Activated CD8-positive, alpha-beta memory T cell treated with anti-CD3 and anti-CD28 coated beads, Interleukin-2, amount 50 U/mL, for 1 hour (primary cell): Measurements from ENCODE around the gene RLIM.
"Not testable (repeated sequence)": the region's sequence is repeated elsewhere in the genome, so short reads cannot be mapped to it uniquely, and the experiment has no call there.

Experiments used
- DNase-seq: peaks from one replicate; pipeline ENCODE4 v3.0.0-alpha.2; 2020; ENCODE audit errors: extremely low read depth

RLIM gene, protein sequence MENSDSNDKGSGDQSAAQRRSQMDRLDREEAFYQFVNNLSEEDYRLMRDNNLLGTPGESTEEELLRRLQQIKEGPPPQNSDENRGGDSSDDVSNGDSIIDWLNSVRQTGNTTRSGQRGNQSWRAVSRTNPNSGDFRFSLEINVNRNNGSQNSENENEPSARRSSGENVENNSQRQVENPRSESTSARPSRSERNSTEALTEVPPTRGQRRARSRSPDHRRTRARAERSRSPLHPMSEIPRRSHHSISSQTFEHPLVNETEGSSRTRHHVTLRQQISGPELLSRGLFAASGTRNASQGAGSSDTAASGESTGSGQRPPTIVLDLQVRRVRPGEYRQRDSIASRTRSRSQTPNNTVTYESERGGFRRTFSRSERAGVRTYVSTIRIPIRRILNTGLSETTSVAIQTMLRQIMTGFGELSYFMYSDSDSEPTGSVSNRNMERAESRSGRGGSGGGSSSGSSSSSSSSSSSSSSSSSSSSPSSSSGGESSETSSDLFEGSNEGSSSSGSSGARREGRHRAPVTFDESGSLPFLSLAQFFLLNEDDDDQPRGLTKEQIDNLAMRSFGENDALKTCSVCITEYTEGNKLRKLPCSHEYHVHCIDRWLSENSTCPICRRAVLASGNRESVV

DNA sequence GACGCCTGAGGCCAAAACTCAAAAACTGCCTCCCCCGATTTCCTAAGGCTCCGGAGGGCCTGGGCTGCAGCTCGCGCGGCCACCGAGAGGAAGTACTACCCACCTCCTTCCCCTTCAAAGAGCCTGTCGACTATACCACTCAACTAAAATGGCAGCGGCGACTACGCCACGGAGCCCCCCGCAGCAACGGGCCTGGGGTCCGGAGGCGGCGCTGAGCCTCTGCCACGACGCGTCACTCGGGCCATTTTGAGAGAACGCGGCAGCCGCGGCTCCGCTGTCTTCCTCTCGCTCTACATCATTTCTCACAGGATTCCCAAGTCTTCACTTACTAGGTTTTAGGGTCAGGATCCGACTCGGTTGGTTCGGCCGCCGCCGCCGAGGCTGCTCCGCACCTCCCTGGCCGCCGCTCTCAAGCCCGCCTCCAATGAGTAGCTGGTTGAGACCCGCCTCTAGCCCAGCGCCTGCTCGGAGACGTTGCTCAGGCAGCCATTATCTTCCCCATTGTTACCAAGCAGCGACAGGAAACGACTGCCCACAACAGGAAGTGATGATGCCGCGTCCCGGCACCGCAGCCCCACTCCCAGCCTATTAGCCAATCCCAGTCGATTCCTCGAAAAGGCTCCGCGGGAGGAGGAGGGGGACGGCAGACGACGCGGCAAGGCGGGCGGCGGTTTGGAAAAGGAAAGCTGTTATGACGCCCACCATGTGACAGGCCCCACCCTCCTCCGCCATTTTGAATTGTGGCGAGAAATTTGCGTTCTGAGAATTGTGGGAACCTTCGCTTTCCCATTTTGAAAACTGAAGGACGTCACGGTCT, at the start of gene RLIM:
RLIM (minus strand) TSS at position 532 of the 817 bp plus-strand sequence. CDS start 18,647 bp downstream, outside the sequence.
- DNase-seq = peak; percentile 77

- DNase-seq = no peak
These were observed 41.8 kb upstream of the RLIM start for GRCh38 chrX:74656079-74656745.

DNA sequence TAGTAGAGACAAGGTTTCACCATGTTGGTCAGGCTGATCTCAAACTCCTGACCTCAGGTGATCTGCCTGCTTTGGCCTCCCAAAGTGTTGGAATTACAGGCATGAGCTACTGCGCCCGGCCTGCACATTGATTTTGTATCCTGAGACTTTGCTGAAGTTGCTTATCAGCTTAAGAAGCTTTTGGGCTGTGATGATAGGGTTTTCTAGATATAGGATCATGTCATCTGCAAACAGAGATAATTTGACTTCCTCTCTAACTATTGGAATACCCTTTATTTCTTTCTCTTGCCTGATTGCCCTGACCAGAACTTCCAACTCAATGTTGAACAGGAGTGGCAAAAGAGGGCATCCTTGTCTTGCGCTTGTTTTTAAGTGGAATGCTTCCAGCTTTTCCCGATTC, 40.5 kb upstream of the RLIM start:
- DNase-seq = not testable (repeated sequence)

DNA sequence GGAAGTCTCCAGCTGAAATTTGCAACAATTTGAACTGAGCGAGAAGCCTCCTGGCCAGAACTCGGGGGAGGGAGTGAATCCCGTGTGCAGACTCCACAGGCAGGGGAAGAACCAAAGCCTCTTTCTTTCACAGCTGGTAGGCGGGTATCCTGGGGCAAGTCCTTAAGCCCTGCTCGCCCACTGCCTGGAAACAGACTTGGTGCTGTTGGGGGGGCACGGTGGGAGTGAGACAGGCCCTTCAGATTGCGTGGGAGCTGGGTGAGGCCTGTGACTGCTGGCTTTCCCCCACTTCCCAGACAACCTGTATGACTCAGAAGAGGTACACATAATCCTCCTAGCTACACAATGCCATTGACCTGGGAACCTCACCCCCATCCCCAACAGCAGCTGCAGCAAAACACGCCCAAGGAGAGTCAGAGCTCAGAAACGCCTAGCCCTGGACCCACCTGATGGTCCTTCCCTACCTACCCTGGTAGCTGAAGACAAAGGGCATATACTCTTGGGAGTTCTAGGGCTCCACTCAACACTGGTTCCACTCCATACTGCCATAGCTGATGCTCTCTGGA, 22.4 kb upstream of the RLIM start:
- DNase-seq = no peak

GRCh38 chrX:74613370-74614092, 893 bp downstream of the RLIM start:
- no peak for DNase-seq

DNA sequence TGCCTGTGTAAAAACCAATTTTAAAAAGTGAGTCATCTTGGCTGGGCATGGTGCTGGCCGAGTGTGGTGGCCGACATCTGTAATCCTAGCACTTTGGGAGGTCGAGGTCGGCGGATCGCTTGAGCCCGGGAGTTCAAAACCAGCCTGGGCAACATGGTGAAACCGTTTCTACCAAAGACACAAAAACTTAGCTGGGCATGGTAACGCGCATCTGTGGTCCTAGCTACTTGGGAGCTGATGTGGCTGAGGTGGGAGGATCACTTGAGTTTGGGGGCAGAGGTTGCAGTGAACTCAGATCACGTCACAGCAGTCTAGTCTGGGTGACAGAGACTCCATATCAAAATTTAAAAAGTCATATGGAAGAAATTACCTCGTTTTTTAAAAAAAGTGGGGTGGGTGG, 7.6 kb downstream of the RLIM start:
- no peak for DNase-seq

GRCh38 chrX:74606342-74606741, 8.1 kb downstream of the RLIM start:
- DNase-seq = no peak

GRCh38 chrX:74603040-74603439, 11.4 kb downstream of the RLIM start:
- DNase-seq = no peak

- no peak for DNase-seq
These were observed 12.3 kb downstream of the RLIM start for GRCh38 chrX:74602142-74602541.

DNA sequence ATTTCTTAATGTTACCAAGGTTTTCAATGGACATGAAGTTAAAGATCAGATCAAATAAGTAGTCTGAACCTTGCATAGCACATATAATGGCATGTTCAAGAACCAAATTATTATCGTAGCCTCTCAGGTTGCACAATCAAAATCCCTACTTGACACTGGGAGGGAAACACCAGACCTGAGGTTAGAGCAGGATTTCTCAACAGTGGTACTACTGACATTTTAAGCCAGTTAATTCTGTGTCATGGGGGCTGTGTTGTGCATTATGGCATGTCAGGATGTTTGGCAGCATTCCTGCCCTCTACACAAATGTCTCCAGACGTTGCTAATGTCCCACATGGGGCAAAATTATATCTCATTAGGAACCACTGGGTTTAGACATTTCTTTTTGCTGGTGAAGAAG, 20.8 kb downstream of the RLIM start:
- DNase-seq = no peak

DNA sequence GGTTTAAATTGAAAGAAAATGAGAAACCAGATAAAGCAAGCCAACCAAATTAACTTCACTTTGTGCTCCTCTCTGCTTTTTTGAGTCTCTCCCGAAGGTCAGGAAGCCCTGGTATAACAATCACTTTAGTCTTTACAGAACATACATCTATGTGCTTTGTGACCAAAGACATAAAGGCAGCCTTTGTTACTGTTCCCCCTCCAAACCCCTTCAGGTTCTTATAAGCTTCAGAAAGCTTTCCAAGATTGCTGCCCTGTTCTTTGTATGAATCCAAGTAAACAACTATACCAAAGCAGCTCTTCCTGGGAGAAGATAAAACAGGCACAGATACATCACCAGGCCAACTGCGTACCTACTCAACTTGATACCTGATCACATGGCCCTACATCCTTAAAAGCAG, 28.7 kb downstream of the RLIM start:
- DNase-seq = no peak

DNA sequence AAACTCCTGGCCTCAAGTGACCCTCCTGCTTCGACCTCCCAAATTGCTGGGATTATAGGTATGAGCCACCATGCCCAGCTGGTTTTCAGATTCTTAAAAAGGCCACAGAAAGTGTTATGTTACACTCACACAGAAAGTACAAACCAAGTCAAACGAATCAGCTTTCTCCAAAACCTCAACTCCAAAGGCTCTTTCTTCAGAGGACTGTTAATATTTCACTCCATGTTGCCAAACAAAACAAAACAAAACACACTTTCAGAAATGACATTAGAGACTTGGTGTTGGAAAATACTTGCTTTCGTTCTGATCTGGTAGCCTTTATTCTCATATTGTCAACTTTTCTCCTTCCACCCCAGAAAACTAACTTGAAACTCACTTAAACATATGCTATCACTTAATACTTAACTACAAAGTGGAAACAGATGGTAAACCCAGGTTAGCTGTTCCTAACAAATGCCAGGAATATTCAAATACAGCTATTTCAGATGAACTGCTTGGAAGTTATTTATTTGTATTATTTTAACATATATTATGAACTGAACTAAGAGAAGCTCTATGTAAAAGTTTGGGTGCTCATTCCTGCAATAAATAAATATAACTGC, 34.7 kb downstream of the RLIM start:
- no peak for DNase-seq

DNA sequence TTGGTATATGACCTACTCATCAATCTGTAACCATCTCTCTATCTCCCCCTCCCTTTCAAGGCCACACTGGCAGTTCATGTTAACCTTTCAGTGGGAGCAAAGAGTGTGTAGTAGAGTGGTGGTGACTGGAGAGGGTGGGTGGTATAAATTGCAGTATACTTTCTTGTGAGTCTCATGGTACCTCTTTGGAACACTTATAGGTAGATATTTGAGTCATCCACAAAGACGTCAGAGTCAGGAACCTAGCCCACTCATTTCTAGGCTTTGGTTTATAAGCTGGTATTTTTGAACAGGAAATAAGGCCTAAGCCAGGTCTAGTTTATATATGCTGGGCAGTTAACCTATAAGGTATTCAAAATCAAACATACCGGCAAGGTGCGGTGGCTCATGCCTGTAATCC, 36.3 kb downstream of the RLIM start:
- no peak for DNase-seq

- no peak for DNase-seq
These were observed 57.0 kb downstream of the RLIM start for GRCh38 chrX:74557378-74557777.

DNA sequence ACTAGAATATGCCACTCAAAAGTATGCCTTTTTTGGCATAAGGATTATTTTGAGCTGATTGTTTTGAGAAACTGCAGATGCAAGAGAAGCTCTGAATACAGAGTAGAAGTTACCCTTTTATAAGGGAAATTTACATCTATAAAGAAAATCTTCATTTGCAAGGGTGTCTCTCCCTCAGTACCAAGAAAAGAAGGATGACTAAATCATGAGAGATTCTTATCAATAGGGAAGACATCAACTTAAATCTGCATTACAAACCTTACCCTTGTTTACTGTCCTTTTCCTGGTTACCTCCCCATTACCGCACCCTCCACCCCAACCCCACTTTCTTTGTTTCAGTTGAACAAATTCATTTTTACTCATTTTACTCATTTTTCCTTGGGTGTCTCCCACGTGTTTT, 62.5 kb downstream of the RLIM start:
- DNase-seq = no peak

GRCh38 chrX:74550295-74550802, 64.1 kb downstream of the RLIM start:
- DNase-seq = peak; percentile 68

GRCh38 chrX:74546984-74547383, 67.4 kb downstream of the RLIM start:
- DNase-seq = no peak

DNA sequence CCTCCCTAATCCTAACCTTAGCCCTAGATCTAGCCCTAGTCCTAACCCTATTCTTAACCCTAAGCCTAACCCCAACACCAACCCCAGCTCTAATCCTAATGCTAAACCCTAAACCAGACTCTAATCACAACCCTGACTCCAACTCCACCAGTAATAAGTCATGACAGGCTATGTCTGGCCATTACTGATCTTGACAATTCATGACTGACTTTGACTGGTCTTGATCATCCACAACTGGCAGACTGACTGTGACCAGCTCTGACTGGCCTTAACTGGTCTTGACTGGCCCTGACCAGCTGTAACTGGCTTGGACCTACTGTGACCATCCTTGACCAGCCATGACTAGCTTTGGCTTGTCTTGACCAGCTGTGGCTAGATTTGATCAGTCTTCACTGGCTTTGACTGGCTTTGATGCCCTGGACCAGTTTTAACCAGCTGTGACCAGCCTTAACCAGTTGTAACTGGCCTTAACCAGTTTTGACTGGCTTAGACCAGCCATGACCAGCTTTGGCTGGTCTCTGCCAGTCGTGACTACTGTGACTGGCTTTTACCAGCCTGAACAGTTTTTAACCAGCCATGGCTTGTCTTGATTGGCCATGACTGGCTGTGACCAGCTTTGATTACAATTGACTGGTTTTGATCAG, 68.4 kb downstream of the RLIM start:
- no peak for DNase-seq

GRCh38 chrX:74540635-74541249, 73.7 kb downstream of the RLIM start:
- DNase-seq = no peak
